Measurements from ENCODE around the gene SETDB1.
"Not testable (repeated sequence)": the region's sequence is repeated elsewhere in the genome, so short reads cannot be mapped to it uniquely, and the experiment has no call there.

SETDB1 gene

DNA sequence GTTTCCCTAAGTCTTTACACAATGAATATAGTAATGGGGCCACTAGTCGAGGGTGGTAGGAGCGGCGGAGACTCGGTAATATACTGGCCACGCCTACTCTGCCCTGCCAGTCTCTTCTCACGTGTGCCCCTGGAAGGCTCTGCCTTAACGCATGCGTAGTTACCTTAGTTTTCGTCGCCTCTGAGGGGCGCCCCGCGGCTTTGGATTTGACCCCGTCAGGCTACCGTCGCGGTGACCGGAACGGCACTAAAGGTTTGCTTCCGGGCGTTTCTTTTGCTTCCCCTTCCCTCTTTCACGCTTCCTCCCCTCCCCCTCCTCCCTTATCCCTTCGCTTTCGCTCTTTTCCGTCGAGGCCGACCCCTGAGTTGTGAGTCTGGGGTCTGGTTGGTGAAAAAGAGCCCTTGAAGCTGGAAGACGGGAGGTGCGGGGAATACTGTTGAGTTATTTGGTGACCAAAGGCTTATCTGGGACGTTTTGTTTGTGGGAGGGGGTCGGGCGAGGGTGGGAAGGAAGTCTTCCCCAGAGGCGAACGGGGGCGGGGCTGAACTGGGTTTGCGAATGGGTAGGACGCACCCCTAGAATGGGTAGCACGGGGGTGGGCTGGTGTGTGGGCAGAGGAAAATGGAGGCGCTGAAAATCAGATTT is at the start of gene SETDB1:
TSS of gene SETDB1 (plus strand) at position 267 of the 645 bp plus-strand sequence. CDS start 1,352 bp downstream, outside the sequence.
- peak; percentile 99 for DNase-seq

DNA sequence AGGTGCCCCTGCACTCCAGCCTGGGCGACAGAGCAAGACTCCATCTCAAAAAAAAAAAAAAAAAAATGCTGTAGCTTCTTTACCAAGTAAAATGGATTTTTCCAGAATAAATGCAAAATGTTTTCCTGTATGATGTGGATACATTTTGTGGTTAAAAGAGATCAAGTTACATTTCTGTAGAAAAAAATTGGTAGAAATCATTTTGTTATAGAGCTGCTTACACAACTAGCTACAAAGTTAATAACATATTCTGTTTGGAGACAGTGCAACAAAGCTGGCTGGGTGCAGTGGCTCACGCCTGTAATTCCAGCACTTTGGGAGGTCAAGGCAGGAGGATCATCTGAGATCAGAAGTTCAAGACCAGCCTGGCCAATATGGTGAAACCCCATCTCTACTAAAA is 47.2 kb upstream of the SETDB1 start:
- DNase-seq: not testable (repeated sequence)

DNA sequence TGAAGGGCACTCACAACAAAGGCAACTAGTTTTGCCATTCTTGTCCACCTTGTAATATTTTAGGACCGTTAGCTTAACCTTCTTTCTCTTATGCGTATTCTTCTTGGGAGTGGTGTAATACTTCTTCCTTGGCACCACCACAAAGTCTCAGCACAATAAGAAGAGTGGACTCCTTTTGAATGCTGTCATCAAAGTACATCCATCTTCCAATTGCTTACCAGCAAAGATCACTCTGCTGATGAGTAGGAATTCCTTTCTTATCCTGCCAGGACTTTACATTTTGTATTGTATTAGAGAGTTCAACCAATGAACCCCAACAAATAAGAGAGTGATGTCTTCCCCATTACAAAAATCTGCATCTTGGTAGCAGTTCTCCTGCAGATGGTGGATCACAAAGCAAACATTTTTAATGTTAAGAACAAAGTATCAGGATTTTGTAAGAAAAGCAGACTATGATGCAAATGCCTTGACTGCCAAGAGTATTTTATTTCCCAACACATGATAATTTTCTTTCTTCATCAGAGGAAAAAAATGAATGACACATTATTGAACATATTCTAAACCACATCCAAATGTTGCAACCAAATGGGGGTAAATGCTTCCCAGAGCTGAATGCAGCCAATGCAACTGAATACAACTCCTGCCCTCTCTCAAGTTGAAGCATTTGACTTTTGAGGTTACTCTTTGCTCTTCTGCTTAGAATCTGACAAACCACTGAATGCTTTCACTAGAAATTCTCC is 44.7 kb upstream of the SETDB1 start:
- no peak for DNase-seq

DNA sequence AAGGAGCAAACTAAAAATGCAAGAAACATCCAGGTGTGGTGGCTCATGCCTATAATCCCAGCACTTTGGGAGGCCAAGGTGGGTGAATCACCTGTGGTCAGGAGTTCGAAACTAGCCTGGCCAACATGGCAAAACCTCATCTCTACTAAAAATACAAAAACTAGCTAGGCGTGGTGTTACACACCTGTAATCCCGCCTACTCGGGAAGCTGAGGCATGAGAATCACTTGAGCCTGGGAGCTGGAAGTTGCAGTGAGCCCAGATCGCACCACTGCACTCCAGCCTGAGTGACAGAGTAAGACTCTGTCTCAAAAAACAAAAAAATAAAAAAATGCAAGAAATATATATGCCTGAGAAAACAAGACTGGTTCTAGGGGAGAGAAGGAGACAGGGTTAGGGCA is 43.0 kb upstream of the SETDB1 start:
- not testable (repeated sequence) for DNase-seq

DNA sequence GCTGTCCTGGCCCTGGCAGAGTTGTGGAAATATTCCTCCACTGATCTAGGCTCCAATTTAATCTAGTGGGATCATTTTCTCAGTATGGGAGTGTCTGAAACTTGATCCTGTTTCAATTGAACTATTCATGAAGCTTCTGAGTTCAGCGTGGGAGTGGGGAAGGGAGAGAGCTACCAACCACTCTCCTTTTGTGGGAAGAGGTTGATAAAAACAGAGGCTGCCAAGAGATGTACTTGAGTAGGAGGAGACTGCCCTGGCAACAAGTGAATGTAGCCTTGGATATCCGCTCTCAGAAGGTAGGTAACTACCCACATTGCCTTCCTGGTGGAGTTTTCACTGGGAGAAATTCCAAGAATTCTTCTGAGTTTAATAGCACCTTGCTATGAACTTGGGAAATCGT is 39.1 kb upstream of the SETDB1 start, which contains the start of gene CTXND2:
TSS of gene CTXND2 (plus strand) at position 119 of the 400 bp plus-strand sequence. CDS start 25,179 bp downstream, outside the sequence.
- DNase-seq: no peak

DNA sequence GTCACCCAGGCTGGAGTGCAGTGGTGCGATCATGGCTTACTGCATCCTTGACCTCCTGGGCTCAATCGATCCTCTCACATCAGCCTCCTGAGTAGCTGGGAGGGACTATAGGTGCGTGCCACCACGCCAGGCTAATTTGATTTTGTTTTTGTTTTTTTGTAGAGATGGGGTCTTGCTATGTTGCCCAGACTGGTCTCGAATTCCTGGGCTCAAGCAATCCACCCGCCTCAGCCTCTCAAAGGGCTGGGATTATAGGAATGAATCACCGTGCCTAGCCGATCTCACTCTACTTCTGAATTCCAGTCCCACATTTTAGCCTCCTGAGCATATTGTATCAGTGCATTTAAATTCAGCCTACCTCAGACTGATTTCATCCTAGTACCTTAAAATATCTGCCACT is 37.4 kb upstream of the SETDB1 start:
- DNase-seq: no peak

DNA sequence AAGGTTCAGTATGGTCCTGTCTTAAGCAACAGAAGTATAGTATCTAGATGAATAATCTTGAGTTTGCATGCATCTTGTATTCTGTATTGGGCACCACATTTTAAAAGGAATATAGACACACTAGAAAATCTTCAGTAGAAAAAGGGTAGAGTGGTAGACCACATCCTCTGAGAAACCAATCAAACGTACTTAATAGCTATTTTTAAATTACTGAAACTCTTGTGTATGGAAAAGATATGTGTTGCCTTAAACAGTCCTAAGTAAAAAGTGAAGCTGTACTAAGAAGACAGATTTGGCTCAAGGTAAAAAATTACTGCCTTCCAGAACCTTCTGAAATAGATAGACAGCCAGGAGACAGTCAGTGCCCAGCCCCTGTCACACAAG is 36.1 kb upstream of the SETDB1 start:
- DNase-seq: peak; percentile 51

DNA sequence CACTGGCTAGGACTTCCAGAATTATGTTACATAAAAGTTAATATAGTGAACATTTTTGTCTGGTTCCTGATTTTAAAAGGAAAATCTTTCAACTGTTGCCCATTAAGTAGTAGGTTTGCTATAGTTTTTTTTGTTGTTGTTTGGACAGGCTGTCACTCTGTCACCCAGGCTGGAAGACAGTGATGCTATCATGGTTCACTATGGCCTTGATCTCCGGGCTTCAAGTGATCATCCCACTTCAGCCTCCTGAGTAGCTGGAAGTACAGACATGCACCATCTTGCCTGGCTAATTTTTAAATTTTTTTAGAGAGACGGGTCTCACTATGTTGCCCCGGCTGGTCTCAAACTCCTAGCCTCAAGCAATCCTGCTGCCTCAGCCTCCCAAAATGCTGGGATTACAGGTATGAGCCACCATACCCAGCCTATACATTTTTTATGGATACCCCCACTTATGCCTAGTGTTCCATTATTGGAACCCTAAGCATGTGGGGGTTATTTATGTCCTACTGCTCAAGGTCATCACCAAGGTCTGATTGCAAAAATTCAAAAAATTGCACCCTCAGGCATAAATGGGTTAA is 32.7 kb upstream of the SETDB1 start:
- DNase-seq: no peak

DNA sequence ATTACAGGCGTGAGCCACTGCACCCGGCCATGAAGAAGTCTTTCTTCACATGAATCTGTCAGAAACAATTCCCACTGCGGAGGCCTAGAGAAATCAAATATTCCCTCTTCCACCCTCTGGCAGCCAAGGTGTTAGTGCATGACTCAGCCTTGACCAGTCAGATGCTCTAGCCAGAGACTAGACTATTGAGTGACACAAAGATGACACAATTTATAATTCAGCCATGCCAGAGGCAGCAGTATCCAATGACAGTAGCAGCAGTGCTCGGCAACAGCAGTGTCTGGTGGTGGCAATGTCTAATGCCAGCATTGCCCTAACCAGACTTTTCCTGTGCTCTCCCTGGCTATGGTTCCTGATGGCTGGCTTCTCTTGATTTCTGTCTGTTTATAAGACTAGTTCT is 30.5 kb upstream of the SETDB1 start:
- no peak for DNase-seq

DNA sequence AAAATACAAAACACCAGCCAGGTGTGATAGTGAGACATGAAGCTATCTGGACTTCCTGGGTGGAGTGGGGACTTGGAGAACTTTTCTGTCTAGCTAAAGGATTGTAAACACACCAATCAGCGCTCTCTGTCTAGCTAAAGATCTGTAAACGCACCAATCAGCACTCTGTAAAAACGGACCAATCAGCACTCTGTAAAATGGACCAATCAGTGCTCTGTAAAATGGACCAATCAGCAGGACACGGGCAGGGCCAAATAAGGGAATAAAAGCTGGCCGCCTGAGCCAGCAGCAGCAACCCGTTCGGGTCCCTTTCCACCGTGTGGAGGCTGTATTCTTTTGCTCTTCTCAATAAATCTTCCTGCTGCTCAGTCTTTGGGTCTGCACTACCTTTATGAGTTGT is 26.4 kb upstream of the SETDB1 start:
- not testable (repeated sequence) for DNase-seq

DNA sequence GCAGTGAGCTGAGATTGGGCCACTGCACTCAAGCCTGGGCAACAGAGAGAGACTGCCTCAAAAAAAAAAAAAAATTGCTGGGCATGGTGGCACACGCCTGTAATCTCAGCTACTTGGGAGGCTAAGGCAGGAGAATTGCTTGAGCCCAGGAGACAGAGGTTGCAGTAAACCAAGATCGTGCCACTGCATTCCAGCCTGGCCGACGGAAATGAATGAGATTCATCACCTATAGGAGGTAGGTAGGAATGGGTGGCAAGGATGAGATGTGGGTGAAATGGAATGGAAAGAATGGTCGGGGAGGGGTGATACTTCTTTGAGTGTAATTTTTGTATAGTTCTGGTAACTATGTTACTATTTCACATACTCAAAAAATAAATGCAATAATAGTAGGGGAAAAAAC is 23.8 kb upstream of the SETDB1 start:
- no peak for DNase-seq

DNA sequence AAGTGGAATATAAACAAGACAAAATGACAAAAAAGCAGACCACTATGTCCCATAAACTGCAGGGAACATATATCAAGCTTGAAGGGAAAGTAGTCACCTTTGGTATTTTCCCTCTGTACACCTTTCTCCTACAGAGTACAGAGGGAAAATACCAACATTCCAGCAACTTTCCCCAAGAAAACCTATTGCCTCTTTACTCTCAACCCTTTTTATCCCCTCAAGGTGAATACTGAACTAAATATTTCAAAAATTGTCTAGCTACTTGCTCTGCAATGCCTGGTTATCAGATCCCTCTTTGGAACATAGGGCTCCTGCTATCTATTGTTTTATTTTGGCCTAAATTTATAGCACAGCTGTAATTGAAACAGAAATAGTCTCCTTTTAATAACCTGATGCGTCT is 23.4 kb upstream of the SETDB1 start:
- no peak for DNase-seq

DNA sequence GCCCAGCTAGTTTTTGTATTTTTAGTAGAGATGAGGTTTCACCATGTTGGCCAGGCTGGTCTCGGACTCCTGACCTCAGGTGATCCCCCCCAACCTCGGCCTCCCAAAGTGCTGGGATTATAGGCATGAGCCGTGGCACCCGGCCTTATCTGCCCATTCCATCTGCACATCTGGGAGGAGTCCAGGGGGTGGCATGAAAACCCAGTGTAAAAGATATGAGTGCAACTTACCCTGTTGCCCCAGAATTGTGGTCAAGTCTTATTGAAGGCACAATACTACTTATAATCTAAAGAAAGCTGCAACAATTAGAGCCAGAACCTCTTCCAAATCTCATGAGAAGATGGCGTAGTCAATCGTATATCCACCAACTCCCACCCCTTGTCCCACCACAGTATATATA is 20.9 kb upstream of the SETDB1 start:
- DNase-seq: no peak

DNA sequence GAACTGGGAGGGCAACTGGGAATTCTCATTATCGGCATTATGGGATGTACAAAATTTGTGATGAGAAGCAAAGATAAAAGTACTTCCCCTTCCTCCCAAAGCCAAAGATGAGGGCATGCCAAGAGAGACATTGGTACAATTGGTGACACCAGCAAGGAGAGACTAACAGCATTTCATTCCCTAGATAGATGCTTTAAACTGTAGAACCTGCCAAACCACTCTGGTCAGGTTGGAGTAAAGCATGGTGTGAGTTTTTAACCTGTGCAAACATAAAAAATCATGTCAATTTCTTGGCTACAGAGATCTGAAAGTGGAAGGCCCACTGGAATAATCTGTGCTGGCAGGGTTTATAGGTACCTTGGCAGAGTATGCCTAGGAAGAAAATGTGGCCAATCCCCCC is 19.8 kb upstream of the SETDB1 start:
- no peak for DNase-seq

DNA sequence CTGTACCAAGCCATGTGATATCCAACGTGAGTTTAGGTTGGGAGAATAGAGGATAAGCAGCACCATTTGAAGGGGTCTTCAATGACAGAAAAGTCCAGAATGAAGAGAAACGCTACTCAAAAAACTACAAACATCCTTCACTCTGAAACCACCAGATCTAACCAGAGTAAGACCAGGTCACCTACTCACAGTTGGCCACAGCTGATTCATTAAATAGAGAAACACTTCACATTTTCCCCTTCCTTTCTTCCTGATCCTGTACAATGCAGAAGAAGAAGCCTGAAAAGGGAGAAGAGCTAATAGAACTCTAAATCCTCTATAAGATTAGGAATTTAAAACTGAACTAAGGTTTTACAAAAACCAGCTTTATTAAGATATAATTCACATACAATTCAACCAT is 19.4 kb upstream of the SETDB1 start:
- DNase-seq: no peak

DNA sequence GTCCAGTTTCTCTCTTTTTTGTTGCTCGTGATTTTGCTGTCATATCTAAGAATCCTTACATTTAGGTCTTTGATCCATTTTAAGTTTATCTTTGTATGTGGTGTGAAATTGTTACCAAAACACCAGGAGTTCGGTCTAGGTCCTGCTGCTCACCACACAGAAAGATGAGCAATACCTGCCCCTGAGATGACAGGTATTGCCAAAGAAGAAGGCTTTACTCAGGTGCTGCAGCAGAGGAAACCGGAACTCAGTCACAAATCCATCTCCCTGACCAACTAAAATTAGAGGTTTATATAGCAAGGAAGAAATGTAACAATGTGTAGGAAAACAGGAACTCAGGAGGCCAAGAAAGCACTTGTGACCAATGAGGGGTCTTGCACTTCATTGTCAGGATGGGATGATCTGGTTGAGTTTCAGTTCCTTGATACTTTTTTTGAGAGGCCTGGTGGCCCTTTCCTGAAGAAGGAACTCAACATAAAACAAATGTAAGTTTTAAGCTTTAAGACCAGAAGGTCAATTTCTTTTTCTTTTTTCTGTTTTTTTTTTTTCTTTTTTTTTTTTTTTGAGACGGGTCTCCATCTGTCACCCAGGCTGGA is 16.5 kb upstream of the SETDB1 start:
- DNase-seq: no peak

DNA sequence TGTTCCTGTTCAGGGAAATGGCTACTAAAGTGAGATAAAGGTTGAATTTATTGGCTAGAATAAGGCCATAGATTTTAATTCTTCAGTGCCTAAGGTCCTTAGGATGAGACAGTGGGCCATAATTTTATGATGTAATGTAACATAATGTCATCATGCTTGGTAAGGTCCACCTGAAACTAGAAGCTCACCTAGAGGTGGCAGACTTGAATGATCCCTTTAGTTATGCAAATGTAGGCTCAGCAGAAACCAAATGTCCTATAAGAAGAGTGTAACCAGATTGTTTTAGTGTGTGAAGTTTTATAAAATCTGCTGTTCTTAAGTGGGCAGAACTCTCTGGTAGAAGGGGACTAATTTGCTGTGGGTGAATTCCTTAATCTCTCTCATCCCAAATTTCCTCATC is 13.5 kb upstream of the SETDB1 start:
- no peak for DNase-seq

DNA sequence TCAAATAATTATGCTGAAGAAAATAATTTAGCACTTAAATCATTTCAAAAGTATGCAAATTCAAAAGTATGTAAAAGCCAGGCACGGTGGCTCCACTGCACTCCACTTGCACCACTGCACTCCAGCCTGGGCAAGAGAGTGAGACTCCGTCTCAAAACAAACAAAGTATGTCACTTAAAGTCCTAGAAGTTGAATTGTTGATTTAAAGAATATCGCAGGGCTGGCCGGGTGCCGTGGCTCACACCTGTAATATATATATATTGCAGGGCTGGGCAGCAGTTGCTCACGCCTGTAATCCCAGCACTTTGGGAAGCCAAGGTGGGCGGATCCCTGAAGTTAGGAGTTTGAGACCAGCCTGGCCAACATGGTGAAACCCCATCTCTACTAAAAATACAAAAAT is 8.8 kb upstream of the SETDB1 start:
- no peak for DNase-seq

DNA sequence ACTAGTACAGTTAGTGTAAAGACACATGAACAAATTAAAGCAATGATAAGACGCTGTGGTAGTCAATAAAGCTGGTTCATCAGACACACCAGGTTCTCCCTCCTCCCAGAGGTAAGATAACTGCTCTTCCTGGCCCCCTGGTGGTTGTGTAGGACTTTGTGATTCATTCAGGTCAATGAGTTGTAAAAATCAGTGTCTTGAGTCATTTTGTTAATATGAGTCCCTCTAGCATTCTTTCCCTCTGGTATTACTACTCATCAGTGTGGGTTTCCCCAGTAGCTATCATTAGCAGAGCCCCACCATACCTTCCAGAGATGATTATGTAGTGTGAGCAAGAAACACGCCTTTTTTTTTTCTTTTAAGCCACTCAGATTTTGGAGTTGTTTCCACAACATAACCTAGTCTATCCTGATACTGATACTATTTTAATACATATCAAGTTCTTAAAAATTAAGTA is 3.6 kb upstream of the SETDB1 start:
- DNase-seq: peak; percentile 93

DNA sequence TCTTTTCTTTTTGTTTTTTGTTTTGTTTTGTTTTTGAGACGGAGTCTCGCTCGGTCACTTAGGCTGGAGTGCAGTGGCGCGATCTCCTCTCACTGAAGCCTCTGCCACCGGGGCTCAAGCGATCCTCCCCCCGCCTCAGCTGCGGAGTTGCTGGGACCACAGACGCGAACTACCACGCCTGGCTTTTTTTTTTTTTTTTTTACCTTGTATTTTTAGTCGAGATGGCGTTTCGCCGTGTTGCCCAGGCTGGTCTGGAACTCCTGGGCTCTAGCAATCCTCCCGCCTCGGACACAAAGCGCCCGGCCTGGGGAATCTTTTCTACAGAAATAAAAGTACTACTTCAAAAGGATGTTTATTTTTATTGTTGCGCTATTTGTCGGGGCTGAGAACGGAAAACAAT is 1.1 kb upstream of the SETDB1 start:
- no peak for DNase-seq

DNA sequence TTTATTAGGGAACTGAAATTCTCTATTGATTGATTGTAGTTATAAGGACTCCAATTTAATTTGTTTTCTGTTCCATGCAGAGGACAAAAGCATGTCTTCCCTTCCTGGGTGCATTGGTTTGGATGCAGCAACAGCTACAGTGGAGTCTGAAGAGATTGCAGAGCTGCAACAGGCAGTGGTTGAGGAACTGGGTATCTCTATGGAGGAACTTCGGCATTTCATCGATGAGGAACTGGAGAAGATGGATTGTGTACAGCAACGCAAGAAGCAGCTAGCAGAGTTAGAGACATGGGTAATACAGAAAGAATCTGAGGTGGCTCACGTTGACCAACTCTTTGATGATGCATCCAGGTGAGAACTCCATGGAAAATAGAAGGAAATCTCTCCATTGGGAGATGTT is 1.5 kb downstream of the SETDB1 start:
- no peak for DNase-seq

DNA sequence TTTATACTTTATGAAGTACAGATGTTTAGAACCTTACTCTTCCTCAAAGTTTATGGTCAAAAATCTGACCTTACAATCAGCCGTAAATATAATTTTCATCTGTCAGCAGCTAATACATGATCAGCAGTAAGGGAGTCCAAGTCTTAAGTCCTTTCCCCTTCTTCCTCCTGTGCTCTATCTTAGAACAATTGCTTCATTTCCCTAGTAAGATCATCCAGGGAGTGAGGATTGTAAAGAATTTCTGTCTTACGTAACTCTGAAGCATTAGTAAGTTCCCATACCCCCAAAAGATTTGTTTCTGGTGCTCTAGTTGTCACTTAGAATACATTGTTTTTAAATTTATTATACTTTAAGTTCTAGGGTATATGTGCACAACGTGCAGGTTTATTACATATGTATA is 2.1 kb downstream of the SETDB1 start:
- no peak for DNase-seq

DNA sequence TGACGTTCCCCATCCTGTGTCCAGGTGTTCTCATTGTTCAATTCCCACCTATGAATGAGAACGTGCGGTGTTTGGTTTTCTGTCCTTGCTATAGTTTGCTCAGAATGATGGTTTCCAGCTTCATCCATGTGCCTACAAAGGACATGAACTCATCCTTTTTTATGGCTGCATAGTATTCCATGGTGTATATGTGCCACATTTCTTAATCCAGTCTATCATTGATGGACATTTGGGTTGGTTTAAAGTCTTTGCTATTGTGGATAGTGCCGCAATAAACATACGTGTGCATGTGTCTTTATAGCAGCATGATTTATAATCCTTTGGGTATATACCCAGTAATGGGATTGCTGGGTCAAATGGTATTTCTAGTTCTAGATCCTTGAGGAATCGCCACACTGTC is 2.6 kb downstream of the SETDB1 start:
- DNase-seq: not testable (repeated sequence)

DNA sequence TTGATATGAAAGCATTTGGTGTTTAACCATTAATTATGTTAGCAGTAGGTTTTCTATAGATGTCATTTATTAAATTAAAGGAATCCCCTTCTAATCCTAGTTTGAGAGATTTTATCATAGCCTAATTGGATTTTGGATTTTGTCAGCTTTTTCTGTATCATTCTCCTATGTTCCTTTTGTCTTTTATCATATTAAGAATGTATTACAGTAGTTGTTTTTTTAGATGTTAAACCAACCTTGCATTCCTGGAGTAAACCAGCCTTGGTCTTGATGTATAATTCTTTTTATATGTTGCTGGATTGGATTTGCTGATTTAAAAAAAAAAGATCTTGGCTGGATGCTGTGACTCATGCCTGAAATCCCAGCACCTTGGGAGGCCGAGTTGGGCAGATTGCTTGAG is 5.6 kb downstream of the SETDB1 start:
- no peak for DNase-seq
